Epidermal melanocyte (primary cell): Measurements from ENCODE around the gene GNA14.
"Not testable (repeated sequence)": the region's sequence is repeated elsewhere in the genome, so short reads cannot be mapped to it uniquely, and the experiment has no call there.

Experiments
- DNase-seq: peaks from one replicate; pipeline ENCODE4 v3.0.0; 2011; ENCODE audit warnings: low spot score; ENCODE audit not compliant: insufficient read length

GNA14 gene

GRCh38 chr9:77648234-77649108 lies at the start of gene GNA14:
TSS of gene GNA14 (minus strand) at chr9:77648322. CDS start at chr9:77647793, 529 bp downstream.
- DNase-seq = no peak

- DNase-seq = no peak
Measured at GRCh38 chr9:77697238-77697984, 49.3 kb upstream of the GNA14 start.

- not testable (repeated sequence) for DNase-seq
Measured at GRCh38 chr9:77690723-77691122, 42.6 kb upstream of the GNA14 start.

- not testable (repeated sequence) for DNase-seq
Measured at GRCh38 chr9:77690119-77690518, 42.0 kb upstream of the GNA14 start.

GRCh38 chr9:77687737-77688136 lies 39.6 kb upstream of the GNA14 start:
- not testable (repeated sequence) for DNase-seq

- no peak for DNase-seq
Measured at GRCh38 chr9:77680581-77680980, 32.5 kb upstream of the GNA14 start.

- DNase-seq = no peak
Measured at GRCh38 chr9:77679661-77680368, 31.7 kb upstream of the GNA14 start.

- no peak for DNase-seq
Measured at GRCh38 chr9:77679088-77679487, 31.0 kb upstream of the GNA14 start.

- DNase-seq = no peak
Measured at GRCh38 chr9:77677957-77678535, 29.9 kb upstream of the GNA14 start.

- DNase-seq = no peak
Measured at GRCh38 chr9:77677397-77677796, 29.3 kb upstream of the GNA14 start.

- DNase-seq = no peak
Measured at GRCh38 chr9:77673941-77674791, 26.0 kb upstream of the GNA14 start.

- DNase-seq = no peak
Measured at GRCh38 chr9:77672183-77672582, 24.1 kb upstream of the GNA14 start.

GRCh38 chr9:77667151-77667550 lies 19.0 kb upstream of the GNA14 start:
- DNase-seq = no peak

- DNase-seq = no peak
Measured at GRCh38 chr9:77663754-77664153, 15.6 kb upstream of the GNA14 start.

- DNase-seq = no peak
Measured at GRCh38 chr9:77661566-77662085, 13.5 kb upstream of the GNA14 start.

GRCh38 chr9:77659926-77660325 lies 11.8 kb upstream of the GNA14 start:
- DNase-seq = no peak

GRCh38 chr9:77651203-77651602 lies 3.1 kb upstream of the GNA14 start:
- no peak for DNase-seq

- DNase-seq = no peak
Measured at GRCh38 chr9:77649109-77649812, 1.1 kb upstream of the GNA14 start.
